GM19035 (cell line): ENCODE data around the gene FAM217B.

Experiments
- ATAC-seq: cut with Tn5 transposase; IDR thresholded peaks from one replicate; pipeline ENCODE4 v1.9.1; 2021; ENCODE audit not compliant: unreplicated experiment

The FAM217B gene, protein sequence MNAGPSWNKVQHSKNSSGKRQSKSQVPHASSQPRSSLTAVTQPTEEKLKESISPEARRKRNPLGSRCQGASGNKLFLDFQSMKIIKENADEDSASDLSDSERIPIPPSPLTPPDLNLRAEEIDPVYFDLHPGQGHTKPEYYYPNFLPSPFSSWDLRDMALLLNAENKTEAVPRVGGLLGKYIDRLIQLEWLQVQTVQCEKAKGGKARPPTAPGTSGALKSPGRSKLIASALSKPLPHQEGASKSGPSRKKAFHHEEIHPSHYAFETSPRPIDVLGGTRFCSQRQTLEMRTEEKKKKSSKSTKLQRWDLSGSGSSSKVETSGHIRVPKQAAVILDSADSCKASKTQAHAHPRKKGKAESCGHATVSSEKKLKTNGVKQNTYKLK

DNA sequence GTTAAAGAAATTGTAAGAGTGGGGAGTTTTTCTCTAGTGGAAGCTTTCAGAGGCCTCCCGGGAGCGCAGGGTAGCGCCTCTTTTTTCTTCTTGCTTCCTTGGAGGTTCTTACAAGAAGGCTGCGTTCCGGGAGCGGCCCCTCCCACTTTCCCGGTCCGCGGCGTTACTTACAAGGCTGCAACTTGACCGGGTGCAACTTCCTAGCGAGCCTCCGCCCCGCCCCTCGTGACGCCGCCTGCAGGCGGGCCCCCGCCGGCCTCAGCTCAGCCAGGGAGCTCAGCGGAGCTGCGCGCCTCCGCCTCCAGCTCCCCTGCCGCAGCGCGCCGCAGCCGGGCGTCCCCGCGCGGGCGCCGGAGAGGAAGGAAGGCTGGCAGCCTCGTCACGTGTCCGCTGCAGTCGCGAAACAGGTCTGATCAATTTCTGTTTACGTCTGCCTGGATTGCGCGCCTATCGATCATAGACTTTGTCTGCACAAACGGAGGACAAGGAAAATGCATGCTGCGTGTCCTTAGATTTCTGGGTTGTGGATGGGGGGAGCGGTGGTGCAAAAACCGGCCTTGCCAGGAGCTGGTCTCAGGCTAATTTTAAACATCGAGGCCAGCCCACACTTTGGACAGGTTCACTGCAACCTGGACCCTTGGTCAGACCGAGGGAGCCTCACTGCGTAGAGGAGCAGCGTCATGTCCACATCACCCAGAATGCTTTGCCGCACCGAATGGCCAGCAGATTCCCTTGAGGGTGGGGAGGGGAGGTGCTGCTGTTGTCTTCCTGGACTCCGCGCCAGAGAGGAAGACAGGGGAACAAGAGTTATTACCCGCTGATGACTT lies at the start of gene FAM217B, which contains the start of gene PPP1R3D:
Gene FAM217B (plus strand): TSS at position 261 of the 827 bp plus-strand sequence. CDS start 3,555 bp downstream, outside the sequence.
Gene PPP1R3D (minus strand): TSS at position 177 of the 827 bp plus-strand sequence. CDS start 374 bp downstream, outside the sequence.
- peak; percentile 95 for ATAC-seq

DNA sequence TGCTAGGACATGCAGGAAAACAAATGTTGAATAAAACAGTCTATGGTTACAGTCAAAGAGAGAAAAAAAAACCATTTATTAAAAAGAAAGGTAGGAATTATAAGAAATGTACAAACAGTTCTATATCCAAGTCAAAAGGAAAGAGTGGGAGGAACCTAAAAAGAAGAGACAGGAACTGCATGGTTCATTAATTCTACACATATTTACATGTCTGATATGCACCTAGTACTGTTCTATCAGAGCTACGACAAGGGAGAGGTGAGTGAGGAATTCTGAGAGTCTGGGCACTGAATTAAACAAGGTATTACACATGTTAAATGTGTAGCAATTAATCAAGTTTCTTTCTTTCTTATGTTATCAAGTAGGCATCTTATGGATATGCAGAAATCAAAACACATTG lies 48.6 kb upstream of the FAM217B start:
- no peak for ATAC-seq

DNA sequence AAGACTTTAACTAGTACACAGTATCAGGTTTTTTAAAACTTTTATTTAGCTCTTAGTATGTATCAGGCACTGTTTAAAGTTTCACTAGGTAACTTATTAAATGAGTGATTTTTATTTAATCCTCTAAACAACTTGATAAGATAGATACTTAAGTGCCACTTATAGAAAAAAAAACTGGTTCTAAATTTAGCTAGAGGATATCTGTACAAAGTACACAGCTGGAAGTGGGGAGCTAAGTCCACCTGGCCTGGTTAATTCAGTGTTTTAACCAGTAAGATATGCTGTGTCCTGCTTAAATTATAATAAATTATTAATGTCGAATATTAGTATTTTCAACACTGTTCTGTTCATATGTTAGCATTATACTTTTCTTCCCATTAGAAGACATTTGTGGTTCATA lies 44.3 kb upstream of the FAM217B start:
- ATAC-seq: no peak

DNA sequence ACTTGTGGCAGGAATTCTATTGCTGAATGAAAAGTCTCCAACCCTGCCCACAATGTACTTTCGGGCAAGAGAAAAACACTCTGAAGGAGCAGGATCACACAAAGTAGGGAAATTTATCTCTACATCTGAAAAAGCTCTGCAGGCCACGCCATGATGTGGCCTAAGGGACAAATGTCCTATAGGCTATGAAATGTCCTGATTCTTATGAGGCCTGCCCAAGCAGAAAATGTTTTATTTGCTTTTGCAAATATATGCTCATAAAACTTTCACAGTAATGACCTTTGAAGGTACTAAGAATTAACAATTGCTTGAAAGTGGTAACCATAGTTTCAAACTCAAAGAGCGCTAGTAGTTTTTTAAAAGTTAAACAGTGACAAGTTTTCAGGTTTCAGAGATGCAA lies 37.7 kb upstream of the FAM217B start:
- ATAC-seq: no peak

DNA sequence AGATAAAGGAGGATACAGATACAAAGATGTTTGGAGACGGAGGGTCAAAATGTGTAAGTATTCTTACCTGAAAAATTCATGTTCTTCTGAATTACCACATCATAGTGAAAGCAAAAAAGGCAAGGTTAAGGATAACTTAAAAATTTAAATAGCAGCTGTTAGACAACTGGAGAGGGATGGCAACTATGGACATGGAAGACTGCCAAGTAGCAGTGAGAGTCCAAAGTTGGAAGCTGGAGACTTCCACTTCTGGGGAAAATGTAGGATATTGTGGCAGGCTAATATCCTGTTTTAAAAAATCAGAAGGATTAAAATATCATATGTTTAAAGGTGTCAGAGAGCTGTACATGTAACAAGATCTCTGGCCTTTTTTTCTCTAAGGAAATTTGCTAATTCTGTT lies 36.6 kb upstream of the FAM217B start:
- ATAC-seq: no peak

DNA sequence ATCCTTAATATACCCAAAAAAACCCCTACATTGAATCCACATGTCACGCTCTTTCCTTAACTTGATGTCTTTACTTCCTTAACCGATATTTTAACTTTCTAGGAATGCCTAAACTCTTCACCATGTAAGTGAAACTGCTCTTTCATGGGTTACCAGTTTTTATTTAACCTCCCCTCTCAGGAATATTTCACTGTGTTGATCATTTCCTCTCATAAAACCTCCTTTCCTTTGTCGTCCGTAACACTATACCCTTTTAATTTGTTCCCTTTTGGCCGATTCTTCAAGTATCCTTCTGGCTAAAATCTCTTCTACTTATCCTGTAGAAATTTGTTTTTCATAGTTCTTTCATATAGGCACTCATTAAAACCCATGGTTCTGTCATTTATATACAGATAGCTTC lies 31.3 kb upstream of the FAM217B start:
- no peak for ATAC-seq

DNA sequence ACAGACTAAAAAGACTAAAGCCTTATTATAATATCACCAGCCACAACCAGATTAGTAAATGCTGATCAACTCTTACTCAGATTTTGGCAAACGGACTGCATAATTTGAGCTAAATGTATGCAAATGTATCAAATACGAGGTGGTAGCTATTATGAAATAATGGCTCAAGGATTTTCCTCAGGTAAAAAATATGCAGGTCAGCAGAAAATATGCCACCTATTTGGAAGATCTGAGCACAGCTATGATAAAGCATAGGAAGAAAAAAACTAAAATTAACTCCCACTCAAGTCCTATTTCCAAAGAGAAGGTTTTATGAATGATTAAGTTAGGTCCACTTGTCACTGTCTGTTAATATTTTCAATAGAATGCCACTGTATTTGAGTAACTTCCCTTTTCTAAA lies 29.1 kb upstream of the FAM217B start:
- no peak for ATAC-seq

DNA sequence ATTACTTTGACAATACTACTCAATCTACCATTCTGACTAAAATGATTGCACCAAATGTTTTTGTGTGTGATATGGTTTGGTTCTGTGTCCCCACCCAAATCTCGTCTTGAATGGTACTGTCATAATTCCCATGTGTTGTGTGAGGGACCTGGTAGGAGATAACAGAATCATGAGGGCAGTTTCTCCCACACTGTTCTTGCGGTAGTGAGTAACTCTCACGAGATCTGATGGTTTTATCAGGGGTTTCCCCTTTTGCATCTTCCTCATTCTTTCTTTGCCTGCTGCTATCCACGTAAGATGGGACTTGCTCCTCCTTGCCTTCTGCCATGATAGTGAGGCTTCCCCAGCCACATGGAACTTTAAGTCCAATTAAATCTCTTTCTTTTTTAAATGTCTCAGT lies 27.6 kb upstream of the FAM217B start:
- no peak for ATAC-seq

DNA sequence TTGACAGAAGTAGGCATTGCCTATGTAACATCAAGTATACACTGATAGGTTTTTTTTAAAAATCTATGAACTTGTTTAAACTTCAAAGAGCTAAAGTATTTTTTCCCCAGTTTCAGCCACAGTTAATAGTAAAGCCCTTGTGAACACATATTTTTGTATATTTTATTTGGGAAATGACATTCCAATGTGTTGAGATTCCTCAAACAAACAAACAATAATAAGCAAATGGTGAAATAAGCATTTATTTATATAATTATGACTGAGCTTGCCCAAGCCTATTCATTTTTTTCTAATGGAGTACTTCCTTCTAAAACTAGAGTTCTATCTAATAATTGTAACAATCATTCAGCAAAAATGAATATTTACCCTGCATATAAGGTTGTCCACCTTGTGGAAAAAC lies 19.2 kb upstream of the FAM217B start:
- no peak for ATAC-seq

DNA sequence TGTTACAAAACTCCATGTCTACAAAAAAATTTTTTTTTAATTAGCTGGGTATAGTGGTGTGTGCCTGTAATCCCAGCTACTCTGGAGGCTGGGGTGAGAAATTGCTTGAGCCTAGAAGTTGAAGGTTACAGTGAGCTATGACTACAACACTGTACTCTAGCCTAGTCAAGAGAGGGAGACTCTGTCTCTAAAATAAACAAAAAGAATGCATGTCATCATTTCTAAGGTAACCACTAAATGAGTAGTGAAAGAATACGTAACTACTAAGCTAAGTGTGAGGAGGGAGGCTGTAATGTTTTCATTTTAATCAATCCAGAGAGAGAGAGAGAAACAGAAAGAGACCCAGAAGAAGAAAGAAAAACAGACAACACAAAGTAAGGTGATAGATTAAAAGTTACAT lies 16.7 kb upstream of the FAM217B start:
- no peak for ATAC-seq

DNA sequence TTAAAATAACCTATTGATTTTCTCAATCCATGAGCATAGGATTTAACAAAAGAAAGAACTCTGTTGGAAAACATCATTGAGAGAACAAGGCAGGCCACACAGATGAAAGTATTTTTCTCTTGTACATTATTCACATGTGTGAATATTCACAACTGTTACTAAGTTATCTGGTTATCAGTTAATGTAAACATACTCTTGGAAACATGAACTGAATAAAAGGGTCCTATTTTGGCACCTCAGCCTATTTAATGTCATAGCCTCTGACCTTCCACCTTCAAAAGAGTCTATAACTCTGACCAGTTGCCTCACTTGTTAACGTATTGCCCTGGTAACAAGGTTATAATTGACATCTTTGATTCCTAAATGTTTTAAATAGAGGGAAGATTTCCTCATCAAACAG lies 14.8 kb upstream of the FAM217B start:
- no peak for ATAC-seq

DNA sequence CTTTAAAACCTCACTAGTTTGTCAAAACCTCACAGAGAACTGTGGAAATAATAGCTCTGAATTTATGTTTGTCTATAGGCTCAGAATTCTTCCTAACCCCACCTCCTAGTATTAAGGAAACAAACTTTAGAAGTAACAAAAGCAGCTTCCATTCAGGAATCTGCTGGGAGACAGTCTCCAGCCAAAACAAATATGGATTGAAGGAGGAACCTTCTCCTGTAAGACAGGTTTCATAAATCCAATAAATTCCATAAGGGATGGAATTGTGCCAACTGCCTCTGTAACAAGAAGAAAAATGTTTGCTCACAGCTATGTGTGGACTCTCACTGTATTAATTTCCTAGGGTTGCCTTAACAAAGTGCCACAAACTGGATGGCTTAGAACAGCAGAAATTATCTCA lies 14.3 kb upstream of the FAM217B start:
- ATAC-seq: no peak

DNA sequence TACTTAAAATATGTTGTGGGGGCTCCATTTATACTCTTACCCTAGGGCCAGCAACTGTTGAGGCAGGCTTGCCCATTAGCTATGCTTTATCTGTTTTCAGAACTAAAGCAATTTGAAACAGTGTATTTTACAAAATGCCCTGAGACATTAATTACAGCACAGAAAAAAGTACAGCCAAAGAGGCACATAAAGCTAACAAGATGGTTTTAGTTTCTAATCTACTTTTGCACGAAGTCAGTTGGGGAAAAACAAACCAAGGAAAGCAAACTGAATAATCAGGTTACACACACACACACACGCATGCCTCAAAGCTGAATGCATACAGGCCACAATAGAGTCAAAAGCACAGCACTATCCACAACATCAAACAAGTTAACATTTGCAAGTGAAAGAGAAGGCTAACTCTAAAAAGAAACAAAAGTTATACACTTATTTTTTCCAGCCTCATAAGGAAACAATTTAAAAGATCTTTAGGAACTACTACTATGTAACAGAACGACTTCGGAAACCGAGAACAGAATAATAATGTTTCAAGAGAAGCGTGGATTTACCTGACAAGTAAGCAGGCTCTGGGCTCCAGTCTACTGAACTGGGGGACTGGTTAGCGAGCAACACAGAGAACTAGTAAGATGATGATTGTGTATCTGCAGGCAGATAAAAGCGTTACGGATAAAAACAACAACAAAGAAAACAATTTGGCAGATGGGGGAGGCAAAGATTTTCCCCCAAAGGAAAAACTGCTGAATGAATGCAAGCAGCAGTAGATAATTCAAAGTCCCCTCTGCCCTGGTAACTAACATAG lies 8.5 kb upstream of the FAM217B start:
- ATAC-seq: no peak

DNA sequence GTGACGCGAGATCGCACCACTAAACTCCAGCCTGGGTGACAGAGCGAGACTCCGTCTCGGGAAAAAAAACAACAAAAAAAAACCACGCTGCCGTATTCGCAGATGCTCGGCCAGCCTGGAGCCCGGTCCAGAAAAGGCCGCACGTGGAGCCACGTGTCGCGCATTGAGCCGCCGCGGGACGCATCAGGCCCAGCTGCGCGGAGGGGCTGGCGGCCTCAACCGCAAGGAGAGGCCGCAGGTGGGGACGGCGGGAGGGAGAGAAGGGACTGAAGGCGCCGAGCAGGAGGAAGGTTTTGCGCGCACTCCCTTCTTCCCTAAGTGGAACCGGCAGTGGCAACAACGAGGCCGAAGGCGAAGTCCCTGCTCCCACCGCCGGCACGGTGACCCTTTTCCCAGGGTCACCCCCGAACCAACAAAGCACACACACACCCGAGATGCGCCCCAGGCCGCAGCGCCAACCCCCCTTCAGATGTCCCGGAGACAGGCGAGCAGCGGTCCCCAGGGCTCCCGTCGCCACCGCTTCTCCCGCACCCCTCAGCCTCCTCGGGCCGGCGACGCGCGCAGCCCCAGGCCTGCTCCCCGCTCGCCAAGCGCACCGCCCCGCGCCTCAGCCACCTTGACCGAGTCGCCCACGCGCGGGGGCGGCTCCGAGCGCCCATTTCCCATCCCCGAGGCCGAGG lies 7.4 kb upstream of the FAM217B start:
- no peak for ATAC-seq

DNA sequence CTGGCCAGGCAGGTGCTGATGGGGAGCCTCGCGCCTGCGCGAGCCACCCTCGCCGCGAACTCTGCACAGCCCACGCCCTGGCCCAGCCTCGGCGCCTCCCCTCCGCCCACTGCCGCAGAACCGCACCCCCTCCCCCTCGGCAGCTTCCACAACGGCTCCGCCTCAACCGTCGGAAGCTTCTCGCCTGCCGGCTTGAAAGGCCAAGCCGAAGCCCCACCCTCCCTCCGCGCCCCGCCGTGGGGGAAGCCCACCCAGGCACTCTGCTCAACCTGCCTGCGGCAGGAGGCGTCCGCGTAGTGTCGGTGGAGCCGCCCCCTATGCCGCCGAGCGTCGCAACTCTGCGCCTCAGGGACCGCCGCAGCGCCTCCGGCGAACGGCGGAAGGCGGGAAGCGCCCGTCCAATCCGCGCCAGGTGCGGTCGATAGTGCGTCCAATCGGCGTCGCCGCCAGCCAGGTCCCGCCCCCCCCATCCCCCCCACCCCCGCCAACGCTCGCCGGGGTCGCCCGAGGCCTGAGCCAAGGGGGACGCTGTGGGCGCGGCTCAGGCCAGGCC lies 6.8 kb upstream of the FAM217B start, which contains the start of gene SYCP2:
Gene SYCP2 (minus strand): TSS at position 342 of the 553 bp plus-strand sequence. CDS start 11,224 bp downstream, outside the sequence.
- peak; percentile 24 for ATAC-seq

DNA sequence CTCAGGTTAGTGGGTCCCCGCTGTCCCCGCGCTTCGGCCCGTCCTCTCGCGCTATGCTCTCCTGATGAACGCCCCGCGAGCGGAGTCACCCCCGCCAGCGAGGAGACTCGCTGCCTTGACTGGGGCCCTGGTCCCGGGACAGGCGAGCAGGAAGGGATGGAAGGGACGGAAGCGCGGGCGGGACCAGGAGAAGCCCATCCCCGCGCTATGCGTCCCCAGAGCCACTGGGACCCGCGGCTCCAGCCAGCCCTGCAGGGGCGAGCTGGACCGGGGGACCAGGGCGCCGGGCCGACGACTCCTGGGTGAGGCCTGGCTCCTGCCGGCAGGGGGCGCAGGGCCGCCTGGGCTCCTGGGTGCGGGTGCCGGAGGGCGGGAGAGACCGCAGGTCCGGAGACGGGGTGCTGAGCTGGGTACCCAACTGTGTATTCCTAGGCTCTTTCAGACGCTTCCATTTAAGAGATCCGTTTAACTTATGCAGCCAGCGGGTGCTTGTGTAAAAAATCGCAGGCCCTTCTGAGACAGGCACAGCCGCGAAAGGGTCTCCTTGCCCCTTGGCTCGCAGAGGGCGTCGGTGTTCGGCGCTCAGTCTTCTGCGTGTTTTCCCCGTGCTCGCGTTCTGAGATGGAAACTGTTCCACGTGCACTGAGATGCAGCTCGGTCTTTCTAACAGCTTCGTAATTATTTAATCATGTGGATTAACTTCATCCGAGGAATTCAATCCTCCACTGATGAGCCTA lies 6.2 kb upstream of the FAM217B start:
- peak; percentile 57 for ATAC-seq

DNA sequence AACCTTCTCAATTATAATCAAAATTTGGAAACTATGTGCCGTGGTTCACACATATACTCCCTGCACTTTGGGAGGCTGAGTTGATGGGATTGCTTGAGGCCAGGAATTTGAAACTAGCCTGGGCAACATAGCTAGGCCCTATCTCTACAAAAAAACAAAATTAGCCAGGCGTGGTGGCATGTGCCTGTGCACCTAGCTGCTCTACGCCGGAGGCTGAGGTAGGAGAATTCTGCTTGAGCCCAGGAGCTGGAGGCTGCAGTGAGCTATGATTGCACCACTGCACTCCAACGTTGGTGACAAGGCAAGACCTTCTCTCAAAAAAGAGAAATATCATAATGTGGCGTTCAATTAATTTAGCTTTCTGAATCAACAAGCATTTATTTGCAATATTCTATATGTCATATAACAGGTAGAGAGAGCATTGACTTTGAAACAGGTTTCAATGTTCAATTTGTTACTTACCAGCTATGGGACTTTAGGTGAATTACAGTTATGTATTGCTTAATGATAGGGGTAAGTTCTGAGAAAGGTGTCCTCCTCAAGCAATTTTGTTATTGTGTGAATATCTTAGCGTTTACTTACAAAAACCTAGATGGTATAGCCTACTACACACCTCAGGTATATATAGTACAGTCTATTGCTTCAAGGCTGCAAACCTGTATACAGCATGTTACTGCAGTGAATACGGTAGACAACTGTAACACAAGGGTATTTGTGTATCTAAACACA lies 4.6 kb upstream of the FAM217B start:
- no peak for ATAC-seq

DNA sequence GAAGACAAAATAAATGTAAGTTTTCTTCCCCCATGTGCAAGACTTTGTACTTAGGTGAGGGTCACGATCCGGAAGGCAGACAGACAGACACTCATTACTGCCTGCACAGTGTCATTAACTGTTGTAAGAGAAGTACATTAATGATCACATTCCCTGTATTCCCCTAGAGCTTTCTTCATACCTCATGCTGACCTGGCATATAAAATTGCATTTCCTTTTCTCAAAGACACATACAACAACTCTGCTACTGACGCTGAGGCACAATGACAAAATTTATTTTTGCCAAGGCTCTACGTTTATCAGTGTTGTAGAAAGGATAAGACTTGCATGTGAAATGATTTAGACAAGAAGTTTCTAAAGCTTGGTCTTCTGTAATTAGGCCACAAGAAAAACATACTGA lies 3.8 kb upstream of the FAM217B start:
- no peak for ATAC-seq

DNA sequence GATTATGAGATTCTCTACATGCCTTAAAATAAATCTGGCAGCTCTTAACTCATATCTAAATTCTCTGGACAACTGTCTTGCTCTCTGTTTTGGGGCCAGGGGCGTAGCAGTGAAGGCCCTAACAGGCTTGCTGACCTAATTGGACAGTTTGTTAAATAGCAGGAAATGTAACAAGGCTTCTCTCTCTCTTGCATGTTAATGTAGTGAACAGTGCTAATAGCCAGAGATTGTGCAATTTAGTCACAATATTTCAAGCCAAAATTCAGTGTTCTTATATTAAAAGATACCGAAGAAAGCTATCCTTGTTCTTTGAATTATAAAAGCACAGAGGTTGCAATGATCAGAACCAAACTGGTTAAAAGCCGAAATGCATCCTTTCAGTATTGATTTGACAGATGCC lies 3.0 kb upstream of the FAM217B start:
- no peak for ATAC-seq
